H9 (cell line): Measurements from ENCODE around the gene ELFN1. TPM values are rescaled to one million over a fixed set of nuclear protein-coding genes. Genes with fewer than 3 reads are reported as not detected.

Experiments used
- DNase-seq: peaks from one replicate; pipeline ENCODE4 v3.0.0-alpha.2; 2017
- H2AFZ ChIP-seq: one replicate; pipeline ENCODE4 v1.6.1; 2013; ENCODE audit warnings: mild to moderate bottlenecking, low read length, control low read depth, moderate library complexity
- H2AK5ac ChIP-seq: 2 replicates; pipeline ENCODE4 v1.6.1; 2013; ENCODE audit warnings: low read length, control low read depth, mixed read lengths; ENCODE audit not compliant: insufficient read length
- H2BK120ac ChIP-seq: one replicate; pipeline ENCODE4 v1.6.1; 2013; ENCODE audit warnings: low read depth, mild to moderate bottlenecking, low read length, control low read depth, inconsistent platforms; ENCODE audit not compliant: poor library complexity, severe bottlenecking
- H2BK12ac ChIP-seq: 2 replicates; pipeline ENCODE4 v1.6.1; 2013; ENCODE audit warnings: low read length, control low read depth, mixed read lengths, low read depth; ENCODE audit not compliant: insufficient read length
- H2BK15ac ChIP-seq: 2 replicates; pipeline ENCODE4 v1.6.1; 2013; ENCODE audit warnings: low read depth, low read length, control low read depth
- H2BK20ac ChIP-seq: one replicate; pipeline ENCODE4 v1.6.1; 2013; ENCODE audit warnings: low read depth, mild to moderate bottlenecking, low read length, control low read depth, inconsistent platforms; ENCODE audit not compliant: poor library complexity, severe bottlenecking
- H2BK5ac ChIP-seq: 2 replicates; pipeline ENCODE4 v1.6.1; 2013; ENCODE audit warnings: low read length, control low read depth, mixed read lengths; ENCODE audit not compliant: insufficient read length
- H3K14ac ChIP-seq: 2 replicates; pipeline ENCODE4 v1.6.1; 2013; ENCODE audit warnings: low read length, control low read depth; ENCODE audit not compliant: insufficient read depth
- H3K18ac ChIP-seq: 2 replicates; pipeline ENCODE4 v1.6.1; 2013; ENCODE audit warnings: low read depth, mild to moderate bottlenecking, mixed read lengths, low read length, control low read depth; ENCODE audit not compliant: insufficient read length
- H3K23ac ChIP-seq: 2 replicates; pipeline ENCODE4 v1.6.1; 2013; ENCODE audit warnings: low read length, control low read depth, mixed read lengths, low read depth; ENCODE audit not compliant: insufficient read length
- H3K23me2 ChIP-seq: 2 replicates; pipeline ENCODE4 v1.6.1; 2013; ENCODE audit warnings: low read depth, mild to moderate bottlenecking, mixed read lengths, low read length, control low read depth; ENCODE audit not compliant: insufficient read length, poor library complexity, severe bottlenecking
- H3K27ac ChIP-seq: 2 replicates; pipeline ENCODE4 v1.5.1; 2013; ENCODE audit warnings: low read length, control low read depth, mixed read lengths, low read depth; ENCODE audit not compliant: insufficient read length
- H3K27me3 ChIP-seq: 2 replicates; pipeline ENCODE4 v1.6.1; 2013; ENCODE audit warnings: low read length, control low read depth, inconsistent platforms; ENCODE audit not compliant: insufficient read depth
- H3K4ac ChIP-seq: 2 replicates; pipeline ENCODE4 v1.6.1; 2013; ENCODE audit warnings: low read depth, mild to moderate bottlenecking, control low read depth, inconsistent platforms, low read length, moderate library complexity
- H3K4me1 ChIP-seq: 2 replicates; pipeline ENCODE4 v1.6.1; 2013; ENCODE audit warnings: low read length, control low read depth, inconsistent platforms; ENCODE audit not compliant: insufficient read depth
- H3K4me2 ChIP-seq: 2 replicates; pipeline ENCODE4 v1.6.1; 2013; ENCODE audit warnings: low read length, control low read depth, mixed read lengths; ENCODE audit not compliant: insufficient read length, insufficient read depth
- H3K56ac ChIP-seq: 2 replicates; pipeline ENCODE4 v1.6.1; 2013; ENCODE audit warnings: low read depth, mild to moderate bottlenecking, mixed read lengths, low read length, control low read depth; ENCODE audit not compliant: insufficient read length
- H3K79me1 ChIP-seq: 2 replicates; pipeline ENCODE4 v1.6.1; 2013; ENCODE audit warnings: low read depth, mild to moderate bottlenecking, moderate library complexity, low read length, control low read depth, inconsistent platforms; ENCODE audit not compliant: insufficient read depth, poor library complexity, severe bottlenecking
- H3K79me2 ChIP-seq: 2 replicates; pipeline ENCODE4 v1.6.1; 2013; ENCODE audit warnings: low read length, control low read depth, inconsistent platforms; ENCODE audit not compliant: insufficient read depth
- H3K9ac ChIP-seq: 2 replicates; pipeline ENCODE4 v1.6.1; 2013; ENCODE audit warnings: low read length, control low read depth, mixed read lengths; ENCODE audit not compliant: insufficient read length; ENCODE audit errors: extremely low read depth
- H3K9me3 ChIP-seq: one replicate; pipeline ENCODE4 v1.6.1; 2013; ENCODE audit warnings: low read depth, low read length, inconsistent platforms; ENCODE audit not compliant: control insufficient read depth
- H3T11ph ChIP-seq: one replicate; pipeline ENCODE4 v1.6.1; 2013; ENCODE audit warnings: mild to moderate bottlenecking, low read length, control low read depth, inconsistent platforms
- H4K20me1 ChIP-seq: one replicate; pipeline ENCODE4 v1.6.1; 2013; ENCODE audit not compliant: control insufficient read depth, insufficient read length, insufficient read depth
- H4K5ac ChIP-seq: 2 replicates; pipeline ENCODE4 v1.6.1; 2013; ENCODE audit warnings: low read depth, mild to moderate bottlenecking, mixed read lengths, low read length, control low read depth; ENCODE audit not compliant: insufficient read length
- H4K8ac ChIP-seq: replicated peaks from 2 replicates; pipeline ENCODE4 v1.6.1; 2013; ENCODE audit warnings: low read length, control low read depth, mixed read lengths, low read depth; ENCODE audit not compliant: insufficient read length
- H4K91ac ChIP-seq: 2 replicates; pipeline ENCODE4 v1.6.1; 2013; ENCODE audit warnings: low read depth, mild to moderate bottlenecking, moderate library complexity, mixed read lengths, low read length, control low read depth; ENCODE audit not compliant: insufficient read length
- H3K27ac Mint-ChIP-seq, 3 experiments: 2 replicates in 2 of 3; 3 replicates in 1 of 3; pipeline ENCODE4 v1.8.0; 2020 to 2021; ENCODE audit warnings: mixed read lengths in 3 of 3, mild to moderate bottlenecking in 1 of 3, moderate library complexity in 1 of 3
- H3K27me3 Mint-ChIP-seq: 2 replicates; pipeline ENCODE4 v1.8.0; 2021; ENCODE audit warnings: low read depth, mild to moderate bottlenecking, moderate library complexity, mixed read lengths
- H3K36me3 Mint-ChIP-seq, 3 experiments: 2 replicates in 2 of 3; 3 replicates in 1 of 3; pipeline ENCODE4 v1.8.0; 2020 to 2021; ENCODE audit warnings: low read depth in 3 of 3, mixed read lengths in 3 of 3; ENCODE audit not compliant: insufficient read depth in 1 of 3
- H3K4me1 Mint-ChIP-seq, 2 experiments: 2 replicates each; pipeline ENCODE4 v1.8.0; 2020; ENCODE audit warnings: mixed read lengths in 2 of 2
- H3K4me3 Mint-ChIP-seq, 2 experiments: 2 replicates in 1 of 2; 3 replicates in 1 of 2; pipeline ENCODE4 v1.8.0; 2020 to 2021; ENCODE audit warnings: mild to moderate bottlenecking in 2 of 2, mixed read lengths in 2 of 2, moderate library complexity in 1 of 2
- H3K9me3 Mint-ChIP-seq, 2 experiments: 2 replicates in 1 of 2; 3 replicates in 1 of 2; pipeline ENCODE4 v1.8.0; 2020; ENCODE audit warnings: mild to moderate bottlenecking in 2 of 2, mixed read lengths in 2 of 2, moderate library complexity in 1 of 2
- WGBS: extraction: QIAGEN DNeasy Blood & Tissue Kit; methylation state at CpG from one replicate; pipeline ENCODE4 v1.1.7; 2013; ENCODE audit warnings: missing lambda C conversion rate, low lambda C conversion rate, mixed read lengths; ENCODE audit not compliant: insufficient read length; ENCODE audit errors: extremely low coverage; 5-methylcytosine and 5-hydroxymethylcytosine counted together
- total RNA-seq: library from RNA; stranded (reverse); gene quantifications from 2 replicates; pipeline ENCODE4 v1.2.1, GENCODE V29; 2021
- TF ChIP-seq, protein P1 (sequence below): fragments of 200-600 bp; sonication (generic); conservative IDR thresholded peaks from 3 replicates; pipeline ENCODE4 v1.8.0; 2021; ENCODE audit warnings: antibody characterized with exemption, mild to moderate bottlenecking

Gene ELFN1
- total RNA-seq, 1 experiment from 2014 or later, result 3.7 TPM

GRCh38 chr7:1762238-1762945 is 92.3 kb downstream of the ELFN1 start:
- H3K56ac ChIP-seq, result no peak overlapping the region
- H2AFZ ChIP-seq, result no peak overlapping the region
- TF ChIP-seq, protein P1, sequence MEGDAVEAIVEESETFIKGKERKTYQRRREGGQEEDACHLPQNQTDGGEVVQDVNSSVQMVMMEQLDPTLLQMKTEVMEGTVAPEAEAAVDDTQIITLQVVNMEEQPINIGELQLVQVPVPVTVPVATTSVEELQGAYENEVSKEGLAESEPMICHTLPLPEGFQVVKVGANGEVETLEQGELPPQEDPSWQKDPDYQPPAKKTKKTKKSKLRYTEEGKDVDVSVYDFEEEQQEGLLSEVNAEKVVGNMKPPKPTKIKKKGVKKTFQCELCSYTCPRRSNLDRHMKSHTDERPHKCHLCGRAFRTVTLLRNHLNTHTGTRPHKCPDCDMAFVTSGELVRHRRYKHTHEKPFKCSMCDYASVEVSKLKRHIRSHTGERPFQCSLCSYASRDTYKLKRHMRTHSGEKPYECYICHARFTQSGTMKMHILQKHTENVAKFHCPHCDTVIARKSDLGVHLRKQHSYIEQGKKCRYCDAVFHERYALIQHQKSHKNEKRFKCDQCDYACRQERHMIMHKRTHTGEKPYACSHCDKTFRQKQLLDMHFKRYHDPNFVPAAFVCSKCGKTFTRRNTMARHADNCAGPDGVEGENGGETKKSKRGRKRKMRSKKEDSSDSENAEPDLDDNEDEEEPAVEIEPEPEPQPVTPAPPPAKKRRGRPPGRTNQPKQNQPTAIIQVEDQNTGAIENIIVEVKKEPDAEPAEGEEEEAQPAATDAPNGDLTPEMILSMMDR, result no peak
- H3K23ac ChIP-seq, result peak overlapping the region; percentile 10
- no peaks in the 10 kb centered on the region for H3K23me2 ChIP-seq
- no peak overlapping the region for H4K91ac ChIP-seq
- H3K4ac ChIP-seq, result no peak overlapping the region
- no peak overlapping the region for H2BK5ac ChIP-seq
- H3K27ac ChIP-seq, result no peak overlapping the region
- H4K20me1 ChIP-seq, result peaks cover 5% of the 10 kb centered on the region
- no peaks in the 10 kb centered on the region for H3K9me3 ChIP-seq
- no peak overlapping the region for H2BK120ac ChIP-seq
- Mint-ChIP-seq H3K27ac (0 out of 7 replicates have a peak overlapping the region, but pooled peaks of 1 of the 3 experiments have one; percentile 4), H3K4me1 (peaks cover under 1 to 8% of the 10 kb centered on the region in 2 experiments; a peak in 3 of 4 replicates), H3K4me3 (peak overlapping the region in 1 of 2 experiments; percentile 49; a peak in 1 of 5 replicates), H3K36me3 (peaks cover 0 to 3% (median 0%) of the 10 kb centered on the region in 3 experiments; a peak in 2 of 7 replicates), H3K9me3 (peaks cover 12 to 19% of the 10 kb centered on the region in 2 experiments), H3K27me3 (peaks cover 27% of the 10 kb centered on the region)
- peak overlapping the region; percentile 13 for H4K5ac ChIP-seq
- no peak overlapping the region for H2BK12ac ChIP-seq
- H3T11ph ChIP-seq, result no peak overlapping the region
- H3K4me1 ChIP-seq, result no peaks in the 10 kb centered on the region
- no peak overlapping the region for H2BK15ac ChIP-seq
- no peak overlapping the region for H2AK5ac ChIP-seq
- no peaks in the 10 kb centered on the region for H3K79me1 ChIP-seq
- no peak overlapping the region for H3K4me2 ChIP-seq
- DNase-seq, result no peak
- no peak overlapping the region for H2BK20ac ChIP-seq
- H4K8ac ChIP-seq, result no peak overlapping the region
- no peak overlapping the region for H3K14ac ChIP-seq
- no peaks in the 10 kb centered on the region for H3K79me2 ChIP-seq
- H3K9ac ChIP-seq, result no peak overlapping the region
- H3K18ac ChIP-seq, result peak overlapping the region; percentile 12
- no CpG with 5 or more reads among the region's 30 CpGs for WGBS
- no peaks in the 10 kb centered on the region for H3K27me3 ChIP-seq
